GM21723 (cell line): ENCODE results near the gene RASSF1.
"Not testable (repeated sequence)": the region's sequence is repeated elsewhere in the genome, so short reads cannot be mapped to it uniquely, and the experiment has no call there.

ENCODE experiments used
- ATAC-seq: cut with Tn5 transposase; IDR thresholded peaks from one replicate; pipeline ENCODE4 v1.9.1; 2021; ENCODE audit warnings: mild to moderate bottlenecking, moderate library complexity; ENCODE audit not compliant: unreplicated experiment

The RASSF1 gene

GRCh38 chr3:50288387-50289007 is 52.1 kb downstream of the RASSF1 start:
- no peak for ATAC-seq

- no peak for ATAC-seq
Measured at GRCh38 chr3:50287262-50287661, 53.4 kb downstream of the RASSF1 start.

DNA sequence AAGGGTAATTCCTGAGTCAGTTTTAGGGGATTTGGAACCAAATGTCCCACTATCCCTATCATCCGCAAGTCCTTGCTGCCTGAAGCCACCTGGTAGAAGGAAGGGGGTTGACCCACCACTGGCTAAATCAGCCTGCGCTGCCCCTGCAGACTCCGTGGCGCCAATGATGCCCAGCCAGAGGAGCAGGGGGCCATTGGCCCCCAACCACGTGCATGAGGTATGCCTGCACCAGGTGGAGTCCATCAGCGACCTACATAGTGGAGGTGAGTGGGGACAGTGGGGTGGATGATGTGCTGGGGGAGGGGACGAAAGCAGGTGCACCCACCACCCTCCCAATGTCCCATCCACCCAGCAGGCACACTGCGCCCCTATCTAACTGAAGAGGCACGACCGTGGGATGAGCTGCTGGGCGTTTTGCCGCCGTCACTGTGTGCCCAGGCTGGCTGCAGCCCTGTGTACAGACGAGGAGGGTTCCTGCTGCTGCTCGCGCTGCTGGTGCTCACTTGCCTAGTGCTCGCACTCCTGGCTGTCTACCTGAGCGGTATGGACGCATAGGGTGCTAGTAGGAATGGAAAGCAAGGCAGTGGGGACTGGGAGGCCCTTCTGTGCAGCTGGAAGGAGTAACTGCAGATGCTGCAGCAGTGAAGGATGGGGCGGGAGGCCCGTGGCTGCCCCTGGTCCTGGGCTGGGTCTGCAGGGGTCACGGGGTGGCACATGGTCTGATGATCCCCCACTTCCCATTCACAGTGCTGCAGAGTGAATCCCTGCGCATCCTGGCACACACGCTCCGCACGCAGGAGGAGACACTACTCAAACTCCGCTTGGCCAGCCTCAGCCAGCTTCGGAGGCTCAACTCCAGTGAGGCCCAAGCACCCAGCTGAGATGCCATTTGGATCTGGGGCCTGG is 54.1 kb downstream of the RASSF1 start:
- no peak for ATAC-seq

GRCh38 chr3:50284121-50284520 is 56.5 kb downstream of the RASSF1 start:
- not testable (repeated sequence) for ATAC-seq
